Body of pancreas (tissue), 4 donors: ENCODE data around the gene MYZAP.

Source experiments
- POLR2A ChIP-seq, 3 donors: fragments of 450-650 bp; IDR thresholded peaks; one replicate each; pipeline ENCODE4 v1.6.1; 2016; ENCODE audit warnings: antibody characterized with exemption in 3 of 3, mild to moderate bottlenecking in 2 of 3
- TF ChIP-seq, protein P1 (sequence below), 7 experiments: fragments of 450-650 bp in 4 of 7; fragments of 200-600 bp in 3 of 7; sonication (generic) in 3 of 7; IDR thresholded peaks; one replicate each; pipeline ENCODE4 v1.5.1; 2016 to 2019; ENCODE audit warnings: antibody characterized with exemption in 7 of 7

DNA sequence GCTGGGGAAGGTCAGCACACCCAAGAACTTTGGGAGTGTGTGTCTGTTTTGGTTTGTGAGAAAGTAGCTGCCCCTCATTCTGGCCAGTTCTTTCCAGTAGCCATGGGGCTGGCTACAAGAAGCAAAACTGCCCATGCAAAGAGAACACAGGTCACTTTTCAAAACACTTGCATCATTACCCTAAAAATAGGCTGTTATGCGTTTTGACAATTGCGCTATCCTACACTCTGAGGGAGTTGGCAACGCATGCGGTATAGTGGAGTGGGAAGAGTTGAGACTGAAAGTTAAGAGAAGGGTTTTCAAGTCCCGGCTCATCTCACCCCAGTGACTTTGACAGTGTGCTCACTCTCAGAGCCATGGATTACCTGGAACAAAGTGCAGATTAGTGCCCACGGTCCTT is 41.8 kb upstream of the MYZAP start:
- TF ChIP-seq, protein P1, sequence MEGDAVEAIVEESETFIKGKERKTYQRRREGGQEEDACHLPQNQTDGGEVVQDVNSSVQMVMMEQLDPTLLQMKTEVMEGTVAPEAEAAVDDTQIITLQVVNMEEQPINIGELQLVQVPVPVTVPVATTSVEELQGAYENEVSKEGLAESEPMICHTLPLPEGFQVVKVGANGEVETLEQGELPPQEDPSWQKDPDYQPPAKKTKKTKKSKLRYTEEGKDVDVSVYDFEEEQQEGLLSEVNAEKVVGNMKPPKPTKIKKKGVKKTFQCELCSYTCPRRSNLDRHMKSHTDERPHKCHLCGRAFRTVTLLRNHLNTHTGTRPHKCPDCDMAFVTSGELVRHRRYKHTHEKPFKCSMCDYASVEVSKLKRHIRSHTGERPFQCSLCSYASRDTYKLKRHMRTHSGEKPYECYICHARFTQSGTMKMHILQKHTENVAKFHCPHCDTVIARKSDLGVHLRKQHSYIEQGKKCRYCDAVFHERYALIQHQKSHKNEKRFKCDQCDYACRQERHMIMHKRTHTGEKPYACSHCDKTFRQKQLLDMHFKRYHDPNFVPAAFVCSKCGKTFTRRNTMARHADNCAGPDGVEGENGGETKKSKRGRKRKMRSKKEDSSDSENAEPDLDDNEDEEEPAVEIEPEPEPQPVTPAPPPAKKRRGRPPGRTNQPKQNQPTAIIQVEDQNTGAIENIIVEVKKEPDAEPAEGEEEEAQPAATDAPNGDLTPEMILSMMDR (IDR thresholded peaks at IDR 0.05) = no peak
- TF ChIP-seq POLR2A (IDR thresholded peaks at IDR 0.05) = no peak
